ENCODE results near the gene MACROD2.
A peak's percentile ranks its signal among the peaks of the same experiment; 100 is the strongest.

The MACROD2 gene

DNA sequence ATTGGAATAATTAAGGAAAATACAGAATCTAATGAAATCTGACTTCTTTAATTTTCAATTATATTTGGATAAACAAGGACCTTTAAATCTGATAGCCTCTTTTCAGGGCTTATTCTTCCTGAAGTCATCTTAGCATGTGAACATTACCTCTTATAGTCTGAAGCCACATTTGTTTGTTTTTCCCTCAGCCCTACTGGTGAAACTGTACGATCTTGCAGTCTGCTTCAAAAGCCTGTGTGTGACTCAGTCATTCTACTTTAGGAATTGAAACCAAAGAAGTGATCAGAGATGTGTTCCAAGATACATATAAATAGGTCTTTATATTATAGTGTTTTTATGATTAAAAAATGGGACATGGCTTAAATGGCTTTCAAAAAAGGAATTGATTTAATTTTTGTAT lies 67.5 kb downstream of the MACROD2 start:
- DNase-seq (ENCODE audit: low spot score) = no peak

DNA sequence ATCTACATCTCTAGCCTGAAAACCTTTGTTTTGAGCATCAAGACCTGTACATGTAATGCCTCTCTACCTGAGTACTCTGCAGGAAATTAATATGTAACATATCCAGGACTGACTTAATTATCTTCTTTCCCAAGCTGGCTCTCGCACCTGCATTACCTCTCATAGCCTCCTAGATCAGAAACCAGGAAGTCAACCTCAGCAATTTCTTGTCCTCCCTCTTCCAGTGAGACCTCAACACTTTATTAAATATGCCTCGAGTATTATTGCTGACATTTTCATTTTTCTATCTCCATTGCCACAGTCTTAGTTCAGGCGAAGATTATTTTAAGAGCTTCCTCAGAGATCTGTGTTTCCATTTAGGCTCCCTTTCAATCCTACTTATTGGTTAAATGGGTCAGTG lies 69.0 kb downstream of the MACROD2 start:
- DNase-seq (ENCODE audit: low spot score) = no peak

DNA sequence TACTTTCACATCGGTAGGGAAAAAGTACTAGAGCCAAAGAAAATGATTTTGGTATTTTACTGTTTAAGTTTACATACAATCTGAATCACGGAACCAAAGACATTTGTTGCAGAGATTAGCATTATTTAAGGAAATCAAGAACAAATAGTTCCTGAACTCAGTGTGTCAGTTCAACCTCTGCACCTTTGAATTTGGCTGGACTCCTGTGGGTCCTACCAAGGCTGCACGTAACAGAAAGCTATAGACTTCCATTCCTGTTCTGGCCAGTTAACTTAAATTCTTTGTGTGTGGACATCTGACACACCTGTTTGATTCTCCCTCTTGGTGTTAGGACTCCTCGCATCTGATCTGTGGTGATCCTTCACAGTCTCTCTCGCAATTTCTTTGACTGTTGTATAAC lies 69.6 kb downstream of the MACROD2 start:
- no peak for DNase-seq (ENCODE audit: low spot score)

DNA sequence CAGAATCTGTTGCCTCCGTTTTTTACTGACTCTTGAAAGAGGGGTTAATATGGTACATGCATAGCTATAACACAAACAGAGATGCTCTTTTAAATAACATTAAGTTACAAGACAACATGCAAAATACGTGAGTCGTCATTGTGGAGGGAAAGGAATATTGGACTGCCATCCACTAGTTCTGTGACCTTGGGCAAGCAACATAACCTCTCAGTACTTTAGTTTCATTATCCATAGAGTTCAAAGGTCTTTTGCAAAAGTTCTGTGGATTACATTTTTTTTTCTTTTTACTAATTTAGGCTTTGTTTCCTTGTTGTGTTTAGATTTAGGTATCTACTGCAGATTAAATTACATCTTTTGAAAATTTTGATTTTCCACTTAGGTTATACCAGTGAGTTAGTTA lies 70.5 kb downstream of the MACROD2 start:
- no peak for DNase-seq (ENCODE audit: low spot score)

DNA sequence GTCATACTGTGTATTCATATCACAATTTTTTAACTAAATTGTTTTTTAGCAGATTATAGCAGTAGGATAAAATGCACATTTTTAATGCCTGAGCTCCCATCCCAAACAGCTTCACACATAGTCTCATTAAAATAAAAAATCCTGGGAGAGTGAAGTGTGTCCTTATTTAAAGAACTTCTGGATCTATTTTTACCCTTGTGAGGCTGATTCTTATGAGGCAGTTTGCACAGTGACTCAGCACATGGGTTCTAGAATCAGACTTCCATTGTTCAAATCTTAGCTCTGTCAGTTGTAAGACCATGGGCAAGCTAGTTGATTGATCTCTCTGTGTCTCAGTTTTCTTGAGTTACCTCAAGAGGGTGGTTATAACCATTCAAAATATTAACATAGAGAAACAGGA lies 72.3 kb downstream of the MACROD2 start:
- no peak for DNase-seq (ENCODE audit: low spot score)

DNA sequence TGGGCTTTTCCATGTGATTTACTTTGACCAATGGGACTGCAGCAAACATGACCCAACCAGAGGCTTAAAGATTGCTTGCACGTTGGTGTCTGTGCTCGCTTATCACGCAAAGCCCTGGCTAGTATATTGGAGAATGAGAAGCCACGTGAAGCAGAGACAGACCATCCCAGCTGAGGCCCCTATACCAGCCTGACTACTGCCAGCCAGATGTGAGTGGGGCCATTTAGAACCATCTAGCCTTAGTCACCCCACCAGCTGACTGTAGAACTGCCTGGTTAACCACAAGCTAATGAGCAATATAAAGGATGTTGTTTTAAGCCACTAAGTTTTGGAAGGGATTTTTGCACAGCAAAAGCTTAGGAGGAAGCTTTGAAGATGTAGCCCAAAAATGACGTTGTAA lies 74.5 kb downstream of the MACROD2 start:
- no peak for DNase-seq (ENCODE audit: low spot score)

DNA sequence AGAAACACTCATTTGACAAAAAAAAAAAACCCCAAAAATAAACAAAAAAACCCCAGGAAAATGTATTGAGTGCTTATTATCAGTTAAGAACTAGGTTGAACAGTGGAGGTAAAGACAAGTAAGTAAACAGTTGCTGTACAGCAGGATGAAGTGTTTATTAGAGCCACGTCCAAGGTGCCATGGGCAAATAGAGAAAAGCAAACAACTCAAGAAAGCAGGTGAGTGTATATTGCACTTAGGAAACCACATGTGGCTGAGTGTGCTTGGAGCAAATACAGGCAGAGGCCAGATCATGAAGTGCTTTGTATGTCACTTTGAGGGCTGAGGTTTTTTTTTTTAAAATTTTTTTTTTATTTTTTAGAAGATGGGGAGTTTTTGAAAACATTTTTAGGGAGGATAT lies 98.3 kb downstream of the MACROD2 start:
- no peak for DNase-seq (ENCODE audit: low spot score)

DNA sequence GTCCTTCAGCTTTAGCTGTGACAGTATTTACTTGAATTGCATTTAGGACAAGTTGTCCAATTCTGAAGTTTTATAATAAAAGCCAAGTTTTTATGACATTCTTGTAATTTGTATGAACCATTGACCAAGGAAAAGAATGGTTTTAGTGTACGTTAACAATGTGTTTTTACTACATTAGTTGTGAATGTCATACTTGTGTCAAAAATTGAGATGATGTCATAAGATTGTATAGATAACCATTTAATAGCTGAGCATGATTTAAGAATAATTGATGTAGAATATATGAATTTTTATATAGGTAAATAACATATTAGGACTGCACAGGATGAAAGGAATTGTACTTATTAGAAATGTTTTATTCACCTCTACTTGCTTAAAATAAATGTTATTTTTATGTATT lies 102.9 kb downstream of the MACROD2 start:
- no peak for DNase-seq (ENCODE audit: low spot score)

DNA sequence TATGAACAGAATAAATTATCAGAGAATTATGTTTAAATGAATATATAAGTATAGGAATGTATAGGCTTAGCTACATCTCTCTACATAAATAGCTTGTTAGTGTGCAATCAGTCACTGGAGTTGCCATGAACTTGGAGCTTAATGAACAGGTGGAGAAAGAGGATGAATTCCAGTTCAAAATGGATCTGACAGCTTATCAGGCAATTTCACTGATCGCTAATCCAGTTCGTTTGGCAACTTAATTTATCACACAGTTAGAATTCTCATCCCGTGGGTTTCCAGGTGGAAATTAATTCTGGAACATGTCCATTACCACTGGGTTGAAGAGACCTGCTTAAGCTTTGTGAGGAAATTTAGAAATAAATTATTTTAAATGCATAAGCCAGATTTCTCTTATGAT lies 118.1 kb downstream of the MACROD2 start:
- DNase-seq (ENCODE audit: low spot score) = no peak

DNA sequence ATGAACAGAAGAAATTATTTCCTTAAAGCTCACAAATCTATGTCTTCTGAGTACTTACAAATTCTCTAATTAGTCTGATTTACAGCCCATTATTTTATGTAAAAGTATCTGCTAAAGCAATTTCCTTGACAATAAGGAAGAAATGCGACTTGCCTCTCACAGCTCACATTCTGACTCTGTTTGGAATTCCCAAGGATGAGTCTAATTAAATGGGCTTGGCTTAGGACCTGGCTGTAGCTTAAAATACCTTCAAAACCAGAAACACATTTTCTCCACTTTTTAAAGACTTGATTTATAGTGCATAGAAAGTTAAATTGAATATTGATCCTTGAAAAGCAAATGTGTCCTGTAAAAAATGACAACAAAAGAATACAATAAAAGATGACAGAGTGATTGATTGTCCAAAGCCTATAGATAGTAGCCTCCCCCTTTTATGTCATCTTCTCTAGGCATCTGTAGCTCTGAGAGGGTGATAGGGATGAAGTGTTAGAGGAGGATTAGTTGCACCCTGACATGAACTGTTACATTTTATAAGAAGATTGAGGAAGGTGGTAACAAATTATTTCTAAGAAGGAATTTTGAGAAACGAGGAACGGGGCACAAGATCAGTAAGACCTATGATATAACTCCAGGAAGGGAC lies 118.9 kb downstream of the MACROD2 start:
- no peak for DNase-seq (ENCODE audit: low spot score)

DNA sequence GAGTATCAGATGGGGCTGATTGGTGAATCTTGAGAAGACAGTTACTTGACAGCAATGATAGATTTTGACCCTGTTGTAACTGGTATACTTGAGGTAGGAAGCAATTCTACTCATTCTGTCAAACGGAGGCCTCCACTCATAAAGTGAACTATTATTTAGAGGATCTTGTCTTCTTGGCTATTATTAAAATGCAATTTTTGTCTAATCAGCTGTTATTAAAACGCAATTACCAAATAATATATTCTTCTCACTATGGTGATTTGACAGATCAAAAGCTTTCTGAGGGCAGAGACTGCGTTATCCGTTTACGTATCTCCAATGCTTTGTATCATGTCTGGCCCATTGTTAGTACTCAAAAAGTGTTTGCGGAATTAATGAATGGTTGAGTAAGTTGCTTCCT lies 120.7 kb downstream of the MACROD2 start:
- no peak for DNase-seq (ENCODE audit: low spot score)

DNA sequence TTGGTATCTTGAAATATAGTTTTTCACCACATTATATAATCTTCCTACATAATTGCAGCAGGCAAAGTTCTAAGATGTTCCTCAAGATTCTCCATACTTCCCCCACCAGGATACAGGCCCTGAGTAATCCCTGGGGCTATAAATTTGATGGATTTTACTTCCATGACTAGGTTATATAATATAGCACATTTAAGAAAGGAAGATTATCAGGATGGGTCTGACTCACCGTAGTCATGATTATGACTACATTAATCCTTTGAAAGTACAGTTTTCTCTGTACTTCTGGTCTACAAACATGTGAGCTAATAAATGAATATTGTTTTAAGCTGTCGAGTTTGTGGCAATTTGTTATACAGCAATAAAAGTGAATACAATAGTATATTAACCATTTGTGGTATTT lies 122.5 kb downstream of the MACROD2 start:
- no peak for DNase-seq (ENCODE audit: low spot score)

DNA sequence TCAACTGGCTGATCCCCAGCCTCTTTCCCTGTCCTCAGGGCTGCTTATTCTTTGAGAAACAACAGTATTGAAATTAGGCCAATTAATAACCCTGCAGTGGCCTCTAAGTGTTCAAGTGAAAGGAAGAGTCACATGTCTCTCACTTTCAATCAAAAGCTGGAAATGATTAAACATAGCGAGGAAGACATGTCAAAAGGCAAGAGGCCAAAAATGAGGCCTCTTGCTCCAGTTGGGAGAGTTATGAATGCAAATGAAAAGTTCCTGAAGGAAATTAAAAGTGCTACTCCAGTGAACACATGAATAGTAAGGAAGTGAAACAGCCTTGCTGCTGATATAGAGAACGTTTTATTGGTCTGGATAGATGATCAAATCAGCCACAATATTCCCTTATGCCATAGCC lies 131.5 kb downstream of the MACROD2 start:
- no peak for DNase-seq (ENCODE audit: low spot score)

DNA sequence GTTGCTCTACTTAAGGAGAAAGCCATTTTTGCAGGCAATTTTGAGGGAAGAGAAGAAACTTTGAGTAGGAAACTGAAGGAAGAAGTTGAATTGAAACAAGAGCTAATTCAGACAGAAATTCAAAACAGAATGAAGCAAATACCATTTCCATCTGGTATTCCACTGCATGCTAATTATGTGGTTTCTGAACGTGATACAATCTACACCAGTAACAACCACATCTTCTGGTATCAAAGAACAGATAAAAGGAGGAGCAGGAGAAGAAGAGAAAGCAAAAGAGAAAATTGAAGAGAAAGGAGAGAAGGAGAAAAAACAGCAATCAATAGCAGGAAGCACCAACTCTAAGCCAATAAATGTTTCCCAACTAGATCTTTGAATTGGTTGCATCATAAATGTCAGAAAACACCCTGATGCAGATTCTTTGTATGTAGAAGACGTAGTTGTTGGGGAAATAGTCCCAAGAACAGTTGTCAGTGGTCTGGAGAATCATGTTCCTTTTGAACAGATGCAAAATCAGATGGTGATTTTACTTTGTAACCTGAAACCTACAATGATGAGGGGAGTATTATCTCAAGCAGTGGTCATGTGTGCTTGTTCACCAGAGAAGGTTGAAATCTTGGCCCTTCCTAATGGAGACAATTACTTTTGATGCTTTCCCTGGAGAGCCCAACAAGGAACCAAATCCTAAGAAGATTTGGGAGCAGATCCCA lies 132.4 kb downstream of the MACROD2 start:
- DNase-seq (ENCODE audit: low spot score) = no peak

DNA sequence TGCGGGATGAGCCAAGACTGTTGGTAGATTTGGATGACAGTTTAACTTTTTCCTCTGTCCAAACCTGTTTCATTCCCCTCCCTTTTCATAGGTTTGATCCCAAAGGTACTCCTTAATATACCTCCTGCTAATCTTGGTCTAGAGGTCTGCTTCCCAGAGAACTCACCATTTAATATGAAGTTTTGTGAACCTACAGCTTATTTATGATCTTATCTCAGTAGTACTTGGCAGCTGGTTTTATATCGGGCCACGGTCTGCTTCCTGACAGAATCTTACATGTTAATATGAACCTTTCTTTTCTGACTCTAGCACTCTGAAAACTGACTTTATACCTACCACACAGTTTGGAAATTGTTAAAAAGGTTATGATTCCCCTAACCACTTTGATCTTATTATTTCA lies 138.7 kb downstream of the MACROD2 start:
- DNase-seq (ENCODE audit: low spot score) = no peak

DNA sequence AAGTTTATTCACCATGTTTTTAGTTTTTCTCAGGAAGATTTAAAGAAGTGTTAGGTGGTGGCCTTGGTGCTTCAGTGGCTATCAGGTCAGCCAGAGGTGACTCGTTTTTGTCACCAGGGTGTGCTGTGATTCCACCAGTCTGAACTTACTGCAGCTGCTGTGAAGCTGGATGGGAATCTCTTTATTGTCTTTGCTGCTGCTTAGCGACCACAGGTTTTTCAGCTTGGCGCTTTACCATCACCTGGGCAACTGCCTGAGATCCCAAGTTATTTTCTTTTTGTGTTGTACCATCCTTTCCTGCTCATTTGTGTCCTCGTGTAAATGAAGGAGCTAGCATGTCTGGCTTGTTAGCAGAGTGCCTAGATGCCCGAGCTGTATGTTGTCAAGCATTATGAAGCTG lies 146.9 kb downstream of the MACROD2 start:
- peak; percentile 67 for DNase-seq (ENCODE audit: low spot score)

DNA sequence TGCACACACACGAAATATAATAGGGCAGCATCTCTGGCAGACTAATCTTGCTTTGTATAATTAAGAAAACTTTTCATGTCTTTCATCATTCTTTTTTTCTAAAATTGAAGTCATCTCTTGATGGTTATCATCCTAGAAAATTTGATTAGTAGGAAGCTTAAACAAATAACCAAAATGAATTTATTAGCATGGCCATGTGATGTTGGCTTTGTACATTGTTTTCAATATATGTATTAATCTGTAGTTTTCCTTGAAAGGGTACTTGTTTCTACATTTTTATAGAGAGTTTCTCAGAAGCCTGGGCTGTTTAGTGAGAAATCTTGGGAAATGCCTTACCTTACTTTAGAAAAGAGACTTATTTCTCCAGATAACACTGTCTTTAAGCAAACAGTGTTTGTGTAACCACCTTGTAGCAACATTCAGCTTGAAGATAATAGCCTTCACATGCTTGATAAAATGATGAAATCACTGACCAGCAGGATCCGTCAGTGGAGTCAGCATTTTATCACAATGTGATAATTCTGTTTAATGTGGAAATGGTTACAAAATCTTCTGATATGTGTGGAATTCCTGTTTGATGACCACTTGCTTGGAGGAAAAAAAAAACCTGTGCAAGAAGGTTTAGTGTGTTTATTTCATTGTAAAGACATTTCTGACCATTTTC lies 147.8 kb downstream of the MACROD2 start:
- DNase-seq (ENCODE audit: low spot score) = no peak

DNA sequence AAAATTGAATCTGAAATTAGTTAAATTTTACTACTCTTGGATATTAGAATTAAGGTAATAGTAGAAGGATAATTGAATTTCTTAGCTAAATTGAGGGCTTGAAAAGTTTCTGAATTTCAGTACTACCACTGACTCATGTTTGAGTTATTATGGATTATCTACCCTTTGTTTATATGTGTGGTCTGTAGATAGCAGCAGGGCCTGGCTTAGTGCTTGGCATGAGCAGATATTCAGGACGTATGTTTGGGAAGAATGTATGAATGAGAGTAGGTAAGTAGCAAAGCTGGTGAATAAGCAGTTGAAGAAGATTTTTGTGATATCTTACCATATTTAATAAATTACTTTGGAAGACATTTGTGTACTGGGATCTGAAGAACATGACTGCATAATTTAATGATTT lies 152.7 kb downstream of the MACROD2 start:
- DNase-seq (ENCODE audit: low spot score) = no peak

DNA sequence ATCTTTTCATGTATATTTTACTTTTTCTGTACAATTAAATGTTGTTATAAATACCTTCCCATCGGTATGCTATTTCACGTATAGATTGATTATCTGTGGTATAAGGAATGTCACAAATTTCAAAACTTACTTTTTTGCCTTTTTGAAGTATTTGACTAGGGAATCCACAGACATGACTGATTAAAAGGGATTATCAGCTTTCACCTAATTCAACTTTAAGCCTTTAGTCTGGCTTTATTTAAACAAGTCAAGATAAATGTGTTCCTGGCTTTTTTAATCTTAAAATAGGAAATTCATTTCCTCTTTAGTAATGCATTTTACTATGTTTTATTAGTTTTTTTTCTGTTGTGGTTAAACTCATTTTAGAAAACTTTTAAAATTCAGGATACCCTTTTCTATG lies 160.0 kb downstream of the MACROD2 start:
- no peak for DNase-seq (ENCODE audit: low spot score)

DNA sequence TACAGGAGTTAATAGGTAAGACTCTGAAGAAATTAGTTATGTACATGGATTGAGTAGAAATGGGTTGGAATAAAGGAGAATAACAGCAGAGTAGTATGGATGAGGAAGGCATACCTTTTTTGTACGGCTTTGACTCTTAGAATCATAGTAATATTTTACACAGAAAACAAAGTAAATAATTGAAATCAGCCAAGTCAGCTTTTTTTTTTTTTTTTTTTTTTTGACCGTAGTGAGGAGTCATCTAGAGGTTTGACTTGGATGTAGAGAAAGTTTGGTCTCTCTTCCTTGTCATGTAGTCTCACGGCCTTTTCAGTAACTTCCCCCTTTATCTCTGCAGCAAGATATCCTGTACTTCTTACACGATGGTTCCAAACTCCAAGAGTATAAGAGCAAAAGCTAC lies 183.2 kb downstream of the MACROD2 start:
- no peak for DNase-seq (ENCODE audit: low spot score)

DNA sequence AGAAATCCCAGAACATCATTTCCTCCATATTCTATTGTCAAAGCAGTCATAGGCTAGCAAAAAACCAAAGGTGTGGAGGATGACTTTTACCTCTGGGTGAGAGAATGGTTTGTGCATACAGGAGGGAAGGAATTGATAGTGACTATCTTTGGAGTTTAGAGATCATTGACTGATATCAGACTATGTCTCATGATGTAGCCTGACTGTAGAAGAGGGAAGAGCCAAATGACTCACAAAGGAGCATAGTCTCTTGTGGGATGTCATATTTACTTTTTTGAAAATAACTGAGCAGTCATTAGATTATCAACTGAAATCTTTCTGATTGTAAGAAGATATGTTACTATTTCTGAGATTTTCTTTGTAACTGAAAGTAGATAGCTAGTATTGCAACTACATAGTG lies 183.6 kb downstream of the MACROD2 start:
- no peak for DNase-seq (ENCODE audit: low spot score)

DNA sequence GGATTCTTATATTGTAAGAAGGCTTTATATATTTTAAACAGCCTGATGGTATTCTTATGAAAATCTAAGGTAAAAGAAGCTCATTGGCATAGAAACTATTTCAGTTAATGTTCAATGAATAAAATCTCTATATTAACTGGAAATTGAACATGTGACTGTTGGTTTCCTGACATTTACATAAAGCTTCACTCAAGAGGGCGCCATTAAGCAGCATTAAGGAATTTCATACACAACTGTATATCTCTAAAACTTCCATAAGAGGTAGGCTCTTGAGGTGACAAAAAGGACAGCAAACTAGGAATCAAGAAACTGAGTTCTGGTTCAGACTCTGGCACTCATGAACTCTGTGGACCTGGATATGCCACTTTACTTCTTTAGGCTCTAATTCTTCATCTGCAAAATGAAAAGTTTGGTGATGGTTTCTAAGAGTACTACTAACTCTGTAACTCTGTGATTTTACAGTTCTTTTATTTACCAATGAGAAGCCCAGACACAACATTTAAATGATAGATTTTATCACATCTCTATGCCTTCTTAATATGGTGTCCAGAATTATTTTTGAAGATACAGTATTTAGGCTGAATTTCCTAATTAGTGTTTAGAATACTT lies 194.6 kb downstream of the MACROD2 start:
- DNase-seq (ENCODE audit: low spot score) = no peak

DNA sequence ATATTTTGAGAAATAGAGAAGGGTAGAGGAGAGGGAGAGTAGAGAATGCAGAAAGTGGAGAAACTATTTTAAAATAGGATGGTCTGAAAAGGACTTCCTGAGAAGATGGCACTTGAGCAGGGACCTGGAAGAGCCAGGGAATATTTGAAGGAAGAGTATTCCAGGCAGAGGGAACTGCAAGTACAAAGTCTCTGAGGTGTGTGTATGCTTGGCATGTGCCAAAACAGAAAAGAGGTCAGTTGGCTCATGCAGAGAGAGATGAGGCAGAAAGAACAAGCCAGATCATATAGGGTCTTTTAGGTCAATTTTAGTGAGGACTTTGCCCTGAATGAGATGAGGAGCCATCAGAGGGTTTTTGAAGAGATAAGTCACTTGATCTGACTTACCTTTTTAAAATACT lies 196.2 kb downstream of the MACROD2 start:
- no peak for DNase-seq (ENCODE audit: low spot score)
